Measurements from ENCODE around the gene ADGRG2.

DNA sequence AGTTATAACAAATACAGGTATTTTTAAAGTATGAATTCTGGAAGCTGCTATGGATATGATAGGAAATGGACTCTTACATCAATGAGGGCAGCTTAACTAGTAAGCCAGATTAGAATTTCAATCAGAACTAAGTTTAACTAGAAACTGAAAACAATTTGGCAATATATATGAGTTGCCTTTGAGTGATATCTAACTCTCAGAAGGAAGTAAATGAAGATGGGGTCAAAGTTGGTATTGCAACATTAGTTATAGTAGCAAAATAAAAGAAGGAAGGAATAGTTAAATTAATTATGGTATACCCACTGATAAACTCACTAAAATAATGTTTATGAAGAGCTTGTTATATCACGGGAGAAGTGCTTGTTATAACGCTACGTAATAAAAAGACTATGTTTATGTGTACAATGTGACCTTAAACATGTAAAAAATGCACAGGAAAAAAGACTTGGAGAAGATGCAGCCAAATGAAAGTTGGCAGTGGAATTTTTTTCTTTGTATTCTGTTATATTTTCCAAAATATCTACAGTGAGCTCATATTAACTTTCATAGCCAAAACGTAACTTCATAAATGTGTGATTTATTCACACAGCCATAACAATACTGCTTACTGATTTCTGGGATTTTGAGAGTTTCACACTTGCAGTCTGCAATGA lies 172.9 kb downstream of the ADGRG2 start:
- TF ChIP-seq, protein P1, sequence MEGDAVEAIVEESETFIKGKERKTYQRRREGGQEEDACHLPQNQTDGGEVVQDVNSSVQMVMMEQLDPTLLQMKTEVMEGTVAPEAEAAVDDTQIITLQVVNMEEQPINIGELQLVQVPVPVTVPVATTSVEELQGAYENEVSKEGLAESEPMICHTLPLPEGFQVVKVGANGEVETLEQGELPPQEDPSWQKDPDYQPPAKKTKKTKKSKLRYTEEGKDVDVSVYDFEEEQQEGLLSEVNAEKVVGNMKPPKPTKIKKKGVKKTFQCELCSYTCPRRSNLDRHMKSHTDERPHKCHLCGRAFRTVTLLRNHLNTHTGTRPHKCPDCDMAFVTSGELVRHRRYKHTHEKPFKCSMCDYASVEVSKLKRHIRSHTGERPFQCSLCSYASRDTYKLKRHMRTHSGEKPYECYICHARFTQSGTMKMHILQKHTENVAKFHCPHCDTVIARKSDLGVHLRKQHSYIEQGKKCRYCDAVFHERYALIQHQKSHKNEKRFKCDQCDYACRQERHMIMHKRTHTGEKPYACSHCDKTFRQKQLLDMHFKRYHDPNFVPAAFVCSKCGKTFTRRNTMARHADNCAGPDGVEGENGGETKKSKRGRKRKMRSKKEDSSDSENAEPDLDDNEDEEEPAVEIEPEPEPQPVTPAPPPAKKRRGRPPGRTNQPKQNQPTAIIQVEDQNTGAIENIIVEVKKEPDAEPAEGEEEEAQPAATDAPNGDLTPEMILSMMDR (IDR thresholded peaks at IDR 0.05) = no peak
- no peak for TF ChIP-seq POLR2A (IDR thresholded peaks at IDR 0.05)

All from breast epithelium (tissue), 3 donors.